ENCODE measurements around the gene ENTPD2.
A peak's percentile ranks its signal among the peaks of the same experiment; 100 is the strongest.

Gene ENTPD2

GRCh38 chr9:137030006-137030405 lies 23.9 kb downstream of the ENTPD2 start:
- no peak for DNase-seq (ENCODE audit: low spot score)

GRCh38 chr9:137029058-137029936 lies 24.6 kb downstream of the ENTPD2 start:
- DNase-seq (ENCODE audit: low spot score) = peak; percentile 63

- peak; percentile 59 for DNase-seq (ENCODE audit: low spot score)
Measured at GRCh38 chr9:137028263-137029057, 25.4 kb downstream of the ENTPD2 start.

- no peak for DNase-seq (ENCODE audit: low spot score)
Measured at GRCh38 chr9:137027369-137028262, 26.2 kb downstream of the ENTPD2 start, which contains the start of gene ABCA2. Gene ABCA2, minus strand, starts transcription at chr9:137028237. Its CDS starts 97 bp downstream, at chr9:137028140.

- DNase-seq (ENCODE audit: low spot score) = no peak
Measured at GRCh38 chr9:137026828-137027227, 27.0 kb downstream of the ENTPD2 start.

- DNase-seq (ENCODE audit: low spot score) = no peak
Measured at GRCh38 chr9:137026384-137026783, 27.5 kb downstream of the ENTPD2 start.

- DNase-seq (ENCODE audit: low spot score) = peak; percentile 74
Measured at GRCh38 chr9:137025517-137025966, 28.3 kb downstream of the ENTPD2 start.

- DNase-seq (ENCODE audit: low spot score) = no peak
Measured at GRCh38 chr9:137023583-137023991, 30.3 kb downstream of the ENTPD2 start.

GRCh38 chr9:137023157-137023556 lies 30.7 kb downstream of the ENTPD2 start:
- no peak for DNase-seq (ENCODE audit: low spot score)

- DNase-seq (ENCODE audit: low spot score) = no peak
Measured at GRCh38 chr9:137022662-137023008, 31.2 kb downstream of the ENTPD2 start.

- DNase-seq (ENCODE audit: low spot score) = peak; percentile 87
Measured at GRCh38 chr9:137021979-137022661, 31.7 kb downstream of the ENTPD2 start.

- no peak for DNase-seq (ENCODE audit: low spot score)
Measured at GRCh38 chr9:137021568-137021978, 32.3 kb downstream of the ENTPD2 start.

- DNase-seq (ENCODE audit: low spot score) = no peak
Measured at GRCh38 chr9:137020771-137021567, 32.9 kb downstream of the ENTPD2 start.

GRCh38 chr9:137019891-137020683 lies 33.8 kb downstream of the ENTPD2 start:
- DNase-seq (ENCODE audit: low spot score) = no peak

- DNase-seq (ENCODE audit: low spot score) = no peak
Measured at GRCh38 chr9:137018761-137019559, 34.9 kb downstream of the ENTPD2 start.

- DNase-seq (ENCODE audit: low spot score) = no peak
Measured at GRCh38 chr9:137017791-137018497, 35.9 kb downstream of the ENTPD2 start.

- no peak for DNase-seq (ENCODE audit: low spot score)
Measured at GRCh38 chr9:137017071-137017470, 36.8 kb downstream of the ENTPD2 start.

GRCh38 chr9:137016436-137016835 lies 37.4 kb downstream of the ENTPD2 start:
- no peak for DNase-seq (ENCODE audit: low spot score)

Measured in kidney tubule cell (primary cell).